ENCODE results near the gene SPNS1. TPM values are rescaled to one million over a fixed set of nuclear protein-coding genes. Genes with fewer than 3 reads are reported as not detected.
A peak's percentile ranks its signal among the peaks of the same experiment; 100 is the strongest.

The SPNS1 gene
- total and polyA plus RNA-seq, 2 of the 8 experiments (the other 6 are each of a cell fraction or from before 2014, with no cell fraction given): 48.8 to 66.9 TPM

- H4K5ac ChIP-seq (ENCODE audit: insufficient read length, low read depth, low read length): no peak overlapping the region
- no peak overlapping the region for H3K9ac ChIP-seq (replicated peaks in 1 of 4; ENCODE audit: extremely low read depth in 1 of 4, low read depth in 3 of 4, low read length in 3 of 4)
- no peak overlapping the region for H3K4ac ChIP-seq (replicated peaks; ENCODE audit: insufficient read length, low read depth, low read length)
- no peak overlapping the region for H4K91ac ChIP-seq (replicated peaks; ENCODE audit: insufficient read length, low read length)
- H2BK20ac ChIP-seq (ENCODE audit: low read length): no peak overlapping the region
- no peaks in the 10 kb centered on the region for H3K79me1 ChIP-seq (ENCODE audit: low read depth, low read length)
- no peak overlapping the region for H2BK15ac ChIP-seq (ENCODE audit: low read length)
- H3K79me2 ChIP-seq (ENCODE audit: control insufficient read depth in 1 of 2, insufficient read depth in 2 of 2, low read length in 2 of 2): no peaks in the 10 kb centered on the region
- no peak overlapping the region for H3K4me3 ChIP-seq (ENCODE audit: extremely low read depth in 1 of 4, insufficient read depth in 2 of 4, low read depth in 3 of 4, low read length in 4 of 4)
- ChIA-PET POLR2A (ENCODE audit: partially characterized antibody) (interaction anchor here (0.6 to 1.3 kb wide), 4 partner anchors 10 to 98 kb away, joined by 3 to 4 read pairs (median 4); no protein-coding TSS in a partner anchor), CTCF (ENCODE audit: partially characterized antibody) (interaction anchor here (0.6 to 3.3 kb wide), 4 partner anchors 8 to 265 kb away, joined by 3 to 9 read pairs (median 3); no protein-coding TSS in a partner anchor)
- no peak overlapping the region for H2AFZ ChIP-seq (ENCODE audit: low read length)
- no peaks in the 10 kb centered on the region for H3K27me3 ChIP-seq (replicated peaks in 1 of 4; ENCODE audit: control insufficient read depth in 3 of 4, extremely low read depth in 1 of 4, insufficient read depth in 3 of 4, low read length in 3 of 4)
- no peak overlapping the region for H3K56ac ChIP-seq (replicated peaks; ENCODE audit: insufficient read length, low read depth, low read length)
- H3K36me3 ChIP-seq (ENCODE audit: control insufficient read depth in 2 of 4, insufficient read depth in 4 of 4, low read length in 3 of 4): no peaks in the 10 kb centered on the region; a peak in 1 of 8 replicates
- no peak overlapping the region for H4K8ac ChIP-seq (ENCODE audit: extremely low read depth, insufficient read depth, low read length)
- TF ChIP-seq NANOG (IDR thresholded peaks at IDR 0.05; ENCODE audit: insufficient read depth, low read depth, low read length, poor library complexity, severe bottlenecking) (no peak), HDAC6 (IDR thresholded peaks at IDR 0.05; ENCODE audit: low read depth, low read length) (no peak), JUND (IDR thresholded peaks at IDR 0.05; ENCODE audit: low read length) (no peak), SUZ12 (IDR thresholded peaks at IDR 0.05; ENCODE audit: low read length) (no peak), TEAD4 (IDR thresholded peaks at IDR 0.05; ENCODE audit: low read depth, low read length) (no peak), POLR2A (IDR thresholded peaks at IDR 0.05; ENCODE audit: control extremely low read depth in 1 of 2, low read depth in 2 of 2, low read length in 2 of 2) (no peak), RAD21 (IDR thresholded peaks at IDR 0.05 in 1 of 2, conservative IDR thresholded peaks at IDR 0.05 in 1 of 2; ENCODE audit: low read depth in 2 of 2, low read length in 2 of 2) (no peak), FOSL1 (IDR thresholded peaks at IDR 0.05; ENCODE audit: insufficient read depth, low read depth, low read length) (no peak)
- no peak overlapping the region for H3K14ac ChIP-seq (ENCODE audit: insufficient read length)
- no peak for FAIRE-seq
- no peaks in the 10 kb centered on the region for H3K4me1 ChIP-seq (replicated peaks in 1 of 4; ENCODE audit: control insufficient read depth in 3 of 4, insufficient read depth in 4 of 4, low read length in 3 of 4)
- H2AK5ac ChIP-seq (ENCODE audit: low read depth, low read length): no peak overlapping the region
- no peak overlapping the region for H2BK5ac ChIP-seq (ENCODE audit: low read depth, low read length)
- peak overlapping the region; percentile 50; the same call in 1 of the 2 replicates for H2BK12ac ChIP-seq (ENCODE audit: low read depth, low read length)
- no peak overlapping the region for H3K27ac ChIP-seq (ENCODE audit: low read depth, low read length)
- H4K20me1 ChIP-seq (replicated peaks in 1 of 2; ENCODE audit: control insufficient read depth in 1 of 2, insufficient read depth in 2 of 2, low read length in 2 of 2): peaks cover 0 to 2% of the 10 kb centered on the region in 2 experiments
- no peak overlapping the region for H3K23ac ChIP-seq (ENCODE audit: insufficient read length)
- H3K23me2 ChIP-seq (ENCODE audit: low read depth, low read length): no peaks in the 10 kb centered on the region
- H2BK120ac ChIP-seq (replicated peaks; ENCODE audit: low read depth, low read length): no peak overlapping the region
- no peak for DNase-seq (ENCODE audit: low read depth in 1 of 2, low spot score in 2 of 2)
- no peak overlapping the region for H3K4me2 ChIP-seq (ENCODE audit: insufficient read depth in 1 of 2, low read depth in 2 of 2, low read length in 2 of 2)
- H3K18ac ChIP-seq (ENCODE audit: extremely low read depth, low read length): no peak overlapping the region
- 88% methylated on average over 8 of the region's 8 CpGs; no CpG with 5 or more reads in 1 of the 2 experiments for WGBS, 2 experiments (ENCODE audit: extremely low coverage in 1 of 2, insufficient coverage in 1 of 2, insufficient read length in 1 of 2, insufficient replicate concordance in 2 of 2, low coverage in 1 of 2, low lambda C conversion rate in 2 of 2, missing lambda C conversion rate in 1 of 2)
- no peaks in the 10 kb centered on the region for H3K9me3 ChIP-seq (ENCODE audit: insufficient read depth in 2 of 2, low read depth in 1 of 2, low read length in 1 of 2)
Observed at GRCh38 chr16:28991687-28992086, 17.1 kb downstream of the SPNS1 start.

Measured in H1 (cell line).